ENCODE results near the gene GAPDHS.
A peak's percentile ranks its signal among the peaks of the same experiment; 100 is the strongest.

GAPDHS gene

DNA sequence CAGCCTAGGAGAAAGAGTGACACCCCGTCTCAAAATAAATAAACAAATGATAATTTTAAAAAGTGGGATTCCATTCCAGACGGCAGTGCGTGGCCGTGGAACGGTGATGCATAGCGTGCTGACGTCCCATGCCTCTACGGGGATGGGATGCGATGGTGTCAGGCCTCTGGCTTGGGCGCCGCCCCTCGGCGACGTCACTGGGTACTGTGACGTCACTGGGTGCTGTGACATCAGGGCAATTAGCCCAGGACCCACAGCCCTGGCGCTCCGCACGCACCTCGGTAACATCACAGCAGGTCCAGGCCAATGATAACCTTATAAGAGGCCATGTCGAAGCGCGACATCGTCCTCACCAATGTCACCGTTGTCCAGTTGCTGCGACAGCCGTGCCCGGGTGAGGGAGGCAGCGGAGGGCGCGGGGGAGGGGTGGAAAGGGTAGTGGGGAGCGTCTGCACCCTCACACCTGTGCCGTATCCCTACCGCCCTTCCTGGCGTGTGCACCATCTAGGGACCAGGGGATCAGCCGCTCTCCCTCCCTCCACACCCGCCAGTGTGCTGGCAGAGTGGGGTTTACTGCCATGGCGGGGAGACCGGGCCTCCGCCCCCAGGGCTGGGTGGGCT lies at the start of gene GAPDHS:
GAPDHS (plus strand) TSS at position 256 of the 621 bp plus-strand sequence; CDS start at position 328, 72 bp downstream.
- no peak for DNase-seq (ENCODE audit: low read depth)

DNA sequence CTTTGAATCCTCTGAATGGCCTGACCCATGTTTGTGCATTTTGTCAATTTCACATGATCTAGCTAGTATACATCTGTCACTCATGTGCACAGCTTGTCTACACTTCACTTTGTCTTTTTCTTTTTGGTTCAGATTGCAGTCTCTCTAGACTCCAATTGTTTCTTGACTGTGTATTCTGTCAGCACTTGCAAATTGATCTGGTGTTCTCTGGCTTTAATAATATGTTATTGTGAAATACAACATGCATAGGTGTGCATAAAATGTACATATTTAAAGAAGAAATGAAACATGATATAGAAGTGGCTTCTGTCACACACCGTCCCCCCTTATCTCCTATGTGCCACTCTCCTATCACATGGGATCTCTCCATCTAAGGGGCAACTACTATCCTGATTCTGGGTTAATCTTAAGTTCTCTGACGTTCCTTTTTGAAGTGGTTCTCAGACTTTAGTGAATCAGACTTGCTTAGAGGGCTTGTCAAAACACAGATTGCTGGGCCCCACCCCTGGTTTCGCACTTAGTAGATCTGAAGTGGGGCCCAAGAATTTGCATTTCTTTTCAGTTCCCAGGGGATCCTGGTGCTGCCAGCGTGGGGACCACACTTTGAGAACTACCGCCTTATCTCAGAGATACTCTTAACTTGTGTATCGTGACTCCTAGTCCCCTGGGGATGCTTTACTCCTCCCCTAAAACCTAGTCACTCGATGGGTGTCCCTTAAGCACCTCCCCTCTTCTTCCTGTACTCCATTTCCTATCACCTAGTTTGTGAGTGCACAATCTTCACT lies 48.8 kb upstream of the GAPDHS start:
- DNase-seq (ENCODE audit: low read depth): no peak

DNA sequence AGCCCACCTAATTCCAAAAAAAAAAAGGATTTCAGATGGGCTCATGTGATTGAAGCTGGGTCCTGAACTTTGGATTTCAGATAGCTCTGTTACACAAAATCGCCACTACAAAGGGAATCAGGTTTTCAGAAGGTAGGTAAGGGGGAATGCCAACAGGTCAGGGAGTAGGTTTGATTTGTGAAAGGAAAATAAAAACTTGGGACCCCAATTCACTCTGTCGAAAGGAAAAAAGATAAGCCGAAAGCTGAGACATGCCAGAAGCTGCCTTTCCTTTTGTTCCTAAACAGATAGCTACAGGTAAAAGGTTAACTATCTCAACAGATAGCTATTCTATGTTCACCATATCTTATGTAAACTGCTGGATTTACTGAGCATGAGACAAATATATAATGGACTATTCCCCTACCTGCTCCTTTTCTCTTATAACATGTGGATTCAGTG lies 47.0 kb upstream of the GAPDHS start:
- no peak for DNase-seq (ENCODE audit: low read depth)

DNA sequence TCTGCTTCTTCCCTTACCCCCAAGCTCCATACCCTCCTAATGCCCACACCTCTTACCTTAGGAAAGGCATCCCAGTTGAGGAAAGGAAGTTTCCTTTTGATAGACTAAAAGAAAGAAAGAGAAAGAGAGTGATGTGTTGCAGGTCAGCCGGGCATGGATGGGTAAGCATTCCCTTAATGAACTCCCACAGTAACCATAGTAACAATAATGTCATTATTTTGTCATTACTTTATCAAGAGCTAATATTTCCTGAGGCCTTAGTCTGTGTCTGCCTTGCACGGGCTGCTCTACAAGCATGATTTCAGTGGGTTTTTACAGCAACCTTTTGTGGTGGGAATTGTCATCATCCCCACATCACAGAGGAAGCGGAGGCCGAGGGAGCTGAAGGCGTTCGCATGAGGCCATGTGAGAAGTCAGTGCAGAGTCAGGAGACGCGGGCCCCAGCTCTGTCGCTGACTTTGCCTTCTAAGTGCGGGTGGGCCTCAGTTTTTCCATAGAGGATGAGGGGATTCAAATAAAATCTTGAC lies 45.5 kb upstream of the GAPDHS start:
- DNase-seq (ENCODE audit: low read depth): no peak

DNA sequence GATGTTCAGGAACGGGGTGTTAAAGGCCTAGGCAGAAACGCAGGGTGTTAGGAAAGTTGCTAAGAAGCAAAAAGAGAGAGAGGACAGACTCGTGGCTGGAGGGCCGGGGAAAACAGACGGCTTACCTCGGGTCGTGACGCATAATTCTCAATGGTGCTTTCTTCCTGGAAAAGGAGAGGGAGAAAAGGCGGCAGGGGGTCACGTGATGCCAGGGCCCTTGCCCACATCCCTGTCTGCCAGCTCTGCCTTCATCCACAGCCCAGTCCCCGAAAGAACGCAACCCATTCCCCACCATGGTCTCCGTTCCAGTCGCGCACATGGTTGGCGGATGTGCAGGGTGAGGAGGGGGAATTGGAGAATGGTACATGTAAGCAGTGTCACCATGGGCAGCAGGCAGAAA lies 44.6 kb upstream of the GAPDHS start:
- DNase-seq (ENCODE audit: low read depth): no peak

DNA sequence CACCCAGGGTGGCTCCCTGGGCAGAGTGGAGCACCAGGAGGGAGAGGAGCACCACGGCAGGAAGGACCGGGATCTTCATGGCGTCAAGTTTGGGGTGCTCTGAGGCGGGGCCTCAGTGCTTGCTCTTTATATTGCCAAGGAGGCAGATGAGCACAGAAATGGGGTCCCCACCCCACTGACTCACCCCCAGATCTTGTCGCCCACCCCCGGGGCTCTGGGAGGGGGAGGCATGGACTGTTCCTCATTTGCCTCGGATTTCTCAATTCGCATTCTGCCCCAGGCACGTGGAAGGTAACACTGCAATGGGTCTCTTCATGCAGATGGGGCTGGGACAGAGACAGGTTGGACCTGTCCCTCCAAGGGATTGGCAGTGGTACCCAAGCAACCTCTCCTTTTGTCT lies 42.9 kb upstream of the GAPDHS start, which contains the start of gene KRTDAP:
KRTDAP (minus strand) TSS at position 101 of the 400 bp plus-strand sequence; CDS start at position 79, 22 bp downstream.
- DNase-seq (ENCODE audit: low read depth): no peak

DNA sequence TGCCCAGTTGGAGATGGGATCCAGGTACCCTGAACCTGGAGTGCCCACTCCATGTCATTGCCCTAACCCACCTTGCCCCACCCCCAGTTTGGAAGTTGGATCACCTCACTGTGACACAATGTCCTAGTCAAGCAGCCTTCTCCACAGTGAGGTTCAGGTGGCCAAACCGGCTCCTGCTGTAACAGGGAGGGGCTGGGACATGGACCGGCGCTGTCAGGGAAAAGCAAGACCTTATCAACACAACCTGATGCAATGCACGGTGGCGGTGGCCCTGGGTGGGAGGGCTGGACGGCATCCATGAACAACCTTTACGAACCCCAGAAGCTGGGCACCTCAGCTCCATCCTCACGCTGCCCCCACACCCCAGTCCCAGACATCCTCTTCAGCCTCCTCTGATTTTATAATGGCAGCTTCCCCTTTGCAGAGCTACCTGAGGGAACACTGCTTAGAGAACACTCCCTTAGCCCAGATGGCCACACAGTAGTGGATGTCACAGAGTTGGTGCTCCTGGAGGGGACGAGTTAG lies 41.4 kb upstream of the GAPDHS start:
- DNase-seq (ENCODE audit: low read depth): no peak

DNA sequence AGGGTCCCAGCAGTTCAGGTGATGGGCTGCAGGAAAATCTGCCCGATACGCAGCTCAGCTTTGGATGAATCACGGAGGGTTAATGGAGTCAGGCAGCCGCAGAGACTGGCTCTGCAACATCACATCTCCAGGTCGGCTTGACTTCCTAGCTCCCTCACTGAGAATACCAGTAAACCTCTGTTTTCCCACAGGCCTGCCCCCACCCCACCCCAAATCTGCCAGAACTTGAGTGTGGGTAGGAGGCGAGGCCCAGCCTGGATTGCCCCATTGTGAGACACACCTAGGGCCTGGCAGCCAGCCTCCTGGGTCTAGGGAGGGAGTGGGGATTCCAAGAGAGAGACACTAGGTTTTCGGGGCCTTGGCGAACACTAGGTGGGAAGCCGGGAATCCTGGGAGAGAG lies 39.3 kb upstream of the GAPDHS start:
- no peak for DNase-seq (ENCODE audit: low read depth)

DNA sequence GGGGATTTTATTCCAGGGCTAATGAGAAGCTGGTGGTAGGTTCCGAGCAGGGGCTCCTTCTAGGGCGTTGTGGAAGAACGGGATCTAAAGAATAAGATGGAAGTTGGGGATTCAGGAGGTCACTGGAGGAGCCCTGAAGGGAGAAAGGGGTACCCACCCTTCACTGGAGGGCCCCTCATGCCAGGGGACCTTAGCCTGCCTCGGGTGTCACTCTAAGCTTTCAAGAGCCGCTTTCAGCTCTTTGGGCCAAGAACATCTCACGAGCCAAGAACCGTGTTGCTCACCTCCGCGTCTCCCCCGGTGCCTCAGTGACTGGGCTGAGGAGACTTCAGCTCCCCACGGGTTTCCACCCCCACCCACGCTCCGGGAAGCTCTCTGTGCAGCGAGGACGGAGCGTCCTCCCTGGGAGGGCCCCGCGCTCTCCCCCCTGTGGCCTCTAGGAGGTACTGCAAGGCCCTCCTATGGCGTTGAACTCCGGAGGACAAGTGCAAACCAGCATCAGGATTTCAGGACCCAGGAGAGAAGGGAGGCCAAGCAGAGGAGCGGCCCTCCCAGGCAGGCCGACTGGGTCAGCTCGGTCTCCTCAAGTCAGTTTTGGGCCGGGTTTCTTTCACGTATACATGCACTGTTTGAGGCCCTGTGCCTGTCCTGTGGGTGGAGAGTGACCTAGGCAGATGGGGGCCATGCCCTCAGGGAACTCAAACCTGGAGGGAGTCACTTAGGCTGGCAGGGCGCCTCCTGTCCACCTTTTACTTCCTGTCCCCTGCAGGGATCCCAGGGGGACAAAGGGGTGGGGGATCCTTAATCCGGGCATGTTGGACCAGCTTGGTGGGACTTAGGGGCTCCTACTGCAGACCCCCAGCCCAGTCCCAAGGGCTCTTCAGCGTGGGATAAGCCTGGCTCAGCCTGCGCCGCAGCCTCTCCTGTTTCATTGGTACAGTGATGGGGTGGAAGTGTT lies 37.9 kb upstream of the GAPDHS start:
- peak; percentile 47 for DNase-seq (ENCODE audit: low read depth)

DNA sequence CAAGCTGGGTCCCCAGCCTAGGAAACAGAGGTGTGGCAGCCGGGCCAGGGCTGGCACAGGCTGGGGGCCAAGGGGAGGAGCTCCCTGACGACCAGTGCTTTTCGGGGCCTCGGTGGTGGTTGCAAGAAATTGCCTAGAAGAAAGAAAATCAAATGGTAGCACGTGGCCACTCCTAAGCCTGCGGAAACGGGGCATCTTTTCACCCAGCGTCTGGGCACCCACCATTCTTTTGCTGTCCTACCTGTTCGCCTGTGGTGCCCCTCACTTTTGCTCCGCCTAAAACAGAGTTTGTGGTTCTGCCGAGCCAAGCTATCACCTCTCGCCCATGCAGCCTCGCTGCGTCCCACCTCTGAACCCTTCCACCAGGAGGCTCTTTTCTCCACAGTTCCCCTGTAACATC lies 35.9 kb upstream of the GAPDHS start:
- DNase-seq (ENCODE audit: low read depth): no peak

DNA sequence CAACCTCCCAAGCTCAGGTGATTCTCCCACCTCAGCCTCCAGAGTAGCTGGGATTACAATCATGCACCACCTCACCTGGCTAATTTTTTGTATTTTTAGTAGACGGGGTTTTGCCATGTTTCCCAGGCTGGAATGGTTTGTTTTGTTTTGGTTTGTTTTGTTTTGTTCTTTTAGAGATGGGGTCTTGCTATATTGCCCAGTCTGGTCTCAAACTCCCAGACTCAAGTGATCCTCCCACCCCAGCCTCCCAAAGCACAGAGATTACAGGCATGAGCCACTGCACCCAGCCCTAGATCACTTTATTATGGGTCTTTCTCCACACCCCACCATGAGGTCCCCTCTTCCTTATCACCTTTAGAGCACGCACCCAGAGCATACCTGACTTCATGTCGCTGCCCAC lies 35.0 kb upstream of the GAPDHS start:
- no peak for DNase-seq (ENCODE audit: low read depth)

DNA sequence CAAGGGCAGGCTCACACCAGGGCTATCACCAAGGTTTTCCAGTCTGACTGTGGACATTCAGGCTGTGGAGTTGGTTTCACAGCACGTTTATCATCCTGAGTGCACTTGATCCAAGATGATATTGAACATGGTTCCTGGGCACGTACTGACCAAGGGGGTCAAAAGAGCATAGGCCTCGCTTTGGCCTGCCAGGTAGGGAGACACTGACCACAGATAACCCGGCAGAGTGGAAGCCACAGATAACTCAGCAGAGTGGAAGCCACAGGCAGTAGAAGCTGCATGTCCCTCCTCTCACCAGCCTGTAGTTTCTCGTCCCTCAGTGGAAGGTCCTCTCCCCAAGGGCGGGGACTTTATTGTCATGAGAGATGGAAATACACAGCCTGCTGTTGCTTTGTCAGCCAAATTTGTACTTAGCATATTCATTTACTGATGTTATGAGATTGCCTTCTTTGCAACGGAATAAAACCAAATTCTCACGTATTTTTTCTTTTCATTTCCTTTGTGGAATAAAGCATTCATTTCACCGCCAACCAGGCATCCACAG lies 34.2 kb upstream of the GAPDHS start:
- DNase-seq (ENCODE audit: low read depth): no peak

DNA sequence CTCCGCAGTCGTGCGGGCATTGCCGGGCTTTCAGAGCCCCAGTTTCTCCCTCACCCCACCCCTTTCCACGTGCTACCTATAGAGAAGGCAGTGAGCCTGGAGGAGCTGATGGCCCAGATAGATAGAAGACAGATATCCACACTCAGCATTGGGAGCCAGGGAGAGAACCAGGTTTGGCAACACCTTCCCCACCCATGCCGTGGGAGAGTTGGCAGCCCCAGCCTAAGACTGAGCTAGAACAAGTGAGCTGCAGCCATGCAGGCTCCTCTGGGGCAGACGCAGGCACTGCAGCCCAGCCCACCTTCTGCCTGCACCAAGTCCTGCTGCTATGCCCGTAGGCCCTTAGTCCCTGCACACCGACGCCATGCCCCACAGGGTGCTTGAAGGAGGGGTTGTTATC lies 32.6 kb upstream of the GAPDHS start:
- no peak for DNase-seq (ENCODE audit: low read depth)

DNA sequence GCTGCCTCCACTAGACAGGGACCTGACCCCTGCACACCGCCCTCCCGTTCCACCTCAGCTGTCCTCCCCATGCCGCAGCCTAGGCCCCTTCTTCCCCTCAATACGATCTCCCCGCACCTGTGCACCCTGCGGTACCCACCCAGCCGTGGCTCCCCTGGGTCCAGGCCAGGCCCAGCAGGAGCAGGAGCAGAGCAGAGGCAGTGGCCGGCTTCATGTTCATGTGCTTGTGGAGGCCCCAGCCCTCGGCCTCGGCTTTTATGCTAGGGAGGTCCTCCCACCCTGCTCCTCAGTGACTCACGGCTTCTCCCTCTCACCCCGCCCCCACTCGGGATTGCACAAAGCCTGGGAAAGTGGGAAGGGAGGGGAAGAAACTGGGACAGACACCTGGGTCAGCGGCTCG lies 31.6 kb upstream of the GAPDHS start:
- DNase-seq (ENCODE audit: low read depth): no peak

DNA sequence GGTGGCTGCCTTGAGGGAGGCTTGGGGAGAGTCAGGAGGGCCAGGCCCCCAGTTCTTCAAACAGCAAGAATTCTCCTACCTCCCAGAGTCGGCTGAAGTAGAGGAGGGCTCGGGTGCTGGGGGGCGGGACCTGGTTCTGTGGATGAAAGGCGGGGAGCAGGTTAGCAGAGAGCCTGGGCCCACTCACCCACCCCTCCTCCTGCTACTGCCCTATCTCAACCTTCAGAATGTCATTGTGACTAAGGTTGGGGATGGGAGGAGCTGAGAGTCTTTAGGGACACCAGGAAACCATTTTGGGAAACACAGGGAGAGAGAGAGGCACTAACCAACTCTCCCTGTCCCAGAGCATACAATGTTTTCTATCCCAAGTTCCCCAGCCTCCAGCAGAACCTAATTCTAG lies 30.5 kb upstream of the GAPDHS start:
- DNase-seq (ENCODE audit: low read depth): no peak

DNA sequence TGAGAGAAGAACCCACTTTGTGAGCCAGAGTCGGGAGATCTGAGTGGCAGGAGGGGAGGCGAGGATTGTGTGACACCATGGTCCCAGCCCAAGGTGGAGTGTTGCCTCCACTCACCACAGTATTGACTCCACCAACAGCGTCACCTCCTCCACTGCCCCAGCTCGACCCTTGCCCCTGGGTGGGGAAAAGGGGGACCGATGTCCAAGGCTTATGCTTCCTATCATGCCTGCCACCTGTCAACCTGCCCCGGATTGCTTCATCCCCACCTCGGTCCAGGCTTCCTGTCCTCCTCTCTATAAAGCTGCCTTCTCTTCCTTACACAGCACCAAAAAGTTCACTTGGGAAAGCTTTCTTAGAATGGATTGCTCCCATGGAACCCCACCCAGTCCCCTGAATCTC lies 27.2 kb upstream of the GAPDHS start:
- DNase-seq (ENCODE audit: low read depth): no peak

DNA sequence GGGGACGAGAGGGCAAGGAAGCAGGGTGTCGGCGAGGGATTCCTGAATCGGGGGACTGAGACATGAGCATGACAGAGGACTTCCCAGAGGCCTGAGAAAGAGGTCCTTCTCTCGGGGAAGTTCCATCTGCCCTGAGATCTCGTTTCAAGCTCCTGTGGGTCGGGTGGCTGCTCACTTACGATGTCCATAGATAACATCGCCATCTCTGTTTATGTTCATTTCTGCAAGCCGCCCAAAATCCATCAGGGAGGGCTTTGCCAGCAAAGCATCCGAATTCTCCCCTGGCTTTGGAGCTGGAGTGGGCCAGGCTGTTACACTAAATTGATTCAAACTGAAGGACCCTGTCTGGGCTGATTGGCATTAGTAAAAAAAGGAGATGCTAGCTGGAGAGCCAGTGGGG lies 25.7 kb upstream of the GAPDHS start:
- DNase-seq (ENCODE audit: low read depth): no peak

DNA sequence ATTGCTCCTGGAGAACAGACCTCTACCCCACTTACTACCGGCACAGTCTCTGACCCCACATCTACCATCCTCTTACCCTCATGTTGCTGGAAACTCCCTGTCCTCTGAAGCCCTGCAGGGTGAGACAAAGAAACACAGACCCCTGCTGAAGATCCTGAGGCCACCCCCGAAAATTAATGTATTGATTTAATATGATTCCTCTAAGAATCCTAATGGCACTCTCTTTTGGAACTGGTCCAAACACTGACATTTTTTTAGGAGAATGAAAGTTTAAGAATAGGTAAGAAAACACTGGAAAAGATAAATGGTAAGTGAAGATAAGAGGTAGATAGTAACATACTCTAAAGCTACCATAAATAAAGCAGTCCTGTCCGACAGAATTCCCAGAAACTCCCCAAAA lies 25.1 kb upstream of the GAPDHS start:
- no peak for DNase-seq (ENCODE audit: low read depth)

DNA sequence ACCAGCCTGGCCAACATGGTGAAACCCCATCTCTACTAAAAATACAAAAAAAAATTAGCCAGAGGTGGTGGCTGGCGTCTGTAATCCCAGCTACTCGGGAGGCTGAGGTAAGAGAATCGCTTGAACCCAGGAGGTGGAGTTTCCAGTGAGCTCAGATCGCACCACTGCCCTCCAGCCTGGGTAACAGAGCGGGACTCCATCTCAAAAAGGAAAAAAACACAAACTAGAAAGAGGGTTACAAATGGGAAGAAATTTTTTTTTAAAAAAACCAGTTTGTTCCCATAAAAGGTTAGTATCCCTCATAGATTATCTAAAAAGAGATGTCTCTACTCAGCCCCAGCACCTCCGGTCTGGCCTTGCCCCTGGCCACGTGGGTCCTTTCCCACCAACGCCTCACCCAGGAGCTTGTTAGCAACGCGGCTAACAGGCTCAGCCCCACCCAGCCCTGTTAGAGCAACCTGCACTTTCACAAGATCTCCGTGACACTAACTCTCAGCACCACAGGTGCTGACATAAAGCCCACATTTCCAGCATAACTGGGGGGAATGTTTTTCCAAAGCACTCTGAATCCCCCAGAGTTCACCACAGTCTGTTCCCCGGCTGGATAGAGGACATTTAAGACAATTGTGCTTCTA lies 24.1 kb upstream of the GAPDHS start:
- DNase-seq (ENCODE audit: low read depth): no peak

DNA sequence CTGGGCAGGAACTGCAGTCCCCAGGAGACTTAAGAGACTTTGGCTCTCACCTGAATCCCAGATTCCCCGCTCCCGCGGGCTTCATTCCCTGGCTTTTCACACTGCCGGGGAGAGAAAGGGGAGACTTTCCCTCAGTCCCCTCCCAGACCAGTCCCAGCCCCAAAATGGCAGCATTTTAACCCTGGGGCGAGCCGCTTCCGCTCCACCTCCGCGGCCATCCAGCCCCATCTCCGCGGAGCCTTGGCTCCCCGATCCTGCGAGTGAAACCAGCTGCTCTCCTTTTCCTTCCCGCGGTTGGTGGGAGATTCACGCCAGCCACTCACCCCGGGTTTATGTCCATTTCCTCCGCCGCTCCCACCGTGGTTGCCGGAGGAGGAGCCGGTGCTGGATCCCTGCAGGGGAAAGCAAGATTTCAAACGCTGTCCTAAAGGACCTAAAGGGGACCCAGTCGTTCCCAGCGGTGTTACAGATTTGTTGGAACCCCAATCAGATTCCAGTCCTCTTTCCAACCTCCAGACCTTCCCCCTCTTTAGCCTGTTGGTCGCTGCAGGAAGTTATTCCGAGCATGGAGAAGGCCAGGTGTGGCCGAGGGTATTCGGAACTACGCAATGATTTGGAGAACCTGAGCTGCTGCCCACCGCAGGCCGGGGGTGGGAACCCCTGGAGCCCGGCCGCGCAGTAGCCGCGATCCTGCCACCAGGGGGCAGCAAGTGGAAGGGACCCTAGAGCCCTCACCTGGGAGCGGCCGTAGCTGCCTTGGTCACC lies 23.2 kb upstream of the GAPDHS start:
- DNase-seq (ENCODE audit: low read depth): no peak

DNA sequence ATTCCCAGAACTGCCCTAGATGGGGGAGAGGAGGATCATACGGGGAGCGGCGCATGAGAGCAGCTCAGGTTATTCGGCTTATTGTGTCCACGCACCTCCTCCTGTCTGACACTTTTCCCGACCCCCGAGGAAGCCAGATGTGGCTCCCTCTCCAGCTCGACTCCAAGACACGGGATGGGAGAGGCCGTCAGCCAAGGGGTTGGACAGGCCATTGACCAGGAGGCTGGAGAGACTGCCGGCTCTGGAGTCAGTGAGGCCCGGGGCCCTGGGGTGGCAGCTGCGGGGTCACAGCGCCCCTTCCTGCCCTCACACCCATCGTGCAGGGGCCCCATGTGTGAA lies 22.7 kb upstream of the GAPDHS start:
- no peak for DNase-seq (ENCODE audit: low read depth)
